GM19043 (cell line): ENCODE results near the gene SLCO3A1.

Experiments
- ATAC-seq: cut with Tn5 transposase; IDR thresholded peaks from one replicate; pipeline ENCODE4 v1.9.1; 2021; ENCODE audit warnings: low read depth; ENCODE audit not compliant: unreplicated experiment

Gene SLCO3A1

DNA sequence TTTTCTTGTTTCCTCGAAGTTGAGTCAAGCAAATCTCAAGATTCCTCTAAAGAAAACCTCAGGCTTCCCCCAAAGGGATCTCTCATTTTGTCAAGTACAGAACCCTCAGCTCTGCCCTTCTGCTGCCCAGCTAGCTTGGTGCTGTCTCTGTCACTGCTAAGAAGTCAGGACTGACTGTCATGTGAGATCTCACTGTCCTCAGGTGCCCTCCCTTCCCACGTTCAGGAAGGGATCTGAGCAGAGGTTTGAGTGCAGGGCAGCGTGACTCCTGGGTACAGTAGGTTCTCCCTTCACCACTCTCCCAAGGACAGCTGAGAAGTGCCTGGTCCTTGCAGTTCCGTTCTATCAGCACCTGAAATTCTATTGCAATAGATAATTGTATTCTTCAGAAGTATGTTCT is 229.7 kb downstream of the SLCO3A1 start:
- no peak for ATAC-seq

- ATAC-seq, result no peak
These were observed 233.7 kb downstream of the SLCO3A1 start for GRCh38 chr15:92087211-92087610.

DNA sequence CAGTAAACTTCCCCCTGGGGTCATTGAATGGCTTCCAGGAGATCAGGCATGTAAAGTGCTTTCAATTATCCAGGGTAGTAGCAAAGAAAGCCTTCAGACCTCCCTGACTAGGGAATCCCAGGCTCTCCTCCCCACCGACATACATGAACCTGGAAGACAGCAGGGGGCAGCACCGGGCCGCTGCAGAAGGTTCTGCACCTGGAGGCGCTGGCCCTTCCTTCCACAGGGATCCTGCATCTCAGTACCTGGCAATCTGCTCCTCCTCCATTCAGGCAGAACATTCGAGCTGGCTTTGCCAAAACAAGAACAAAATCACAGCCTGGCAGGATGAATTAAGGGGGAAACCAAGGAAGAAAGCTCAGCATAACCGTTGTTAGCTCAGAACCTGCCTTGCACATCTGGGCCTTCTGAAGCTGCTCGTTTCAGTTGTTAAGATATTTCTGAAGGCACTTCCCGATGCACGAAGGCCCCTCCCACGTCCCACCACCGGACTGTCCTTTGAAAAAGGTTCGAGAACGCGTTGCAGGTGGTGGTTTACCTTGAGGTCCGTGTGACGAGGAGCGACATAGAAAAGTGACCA is 237.7 kb downstream of the SLCO3A1 start:
- no peak for ATAC-seq

- no peak for ATAC-seq
These were observed 239.0 kb downstream of the SLCO3A1 start for GRCh38 chr15:92092289-92093105.

DNA sequence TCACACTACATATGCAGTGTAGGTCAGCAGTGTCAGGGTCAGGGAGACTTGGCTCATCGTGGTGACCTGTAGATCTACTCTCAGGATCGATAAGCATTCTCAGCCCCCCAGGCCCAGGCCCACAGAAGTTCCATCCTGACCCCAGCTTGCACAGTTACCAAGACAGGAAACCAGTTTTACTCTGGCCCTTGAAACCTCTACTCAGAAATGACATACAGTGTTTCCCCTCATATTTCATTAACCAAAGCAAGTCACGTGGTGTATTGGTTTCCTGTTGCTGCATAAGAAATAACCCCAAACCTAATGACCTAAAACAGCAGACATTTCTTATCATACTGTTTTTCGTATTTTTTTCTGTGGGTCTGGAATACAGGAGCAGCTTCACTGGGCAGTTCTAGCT is 242.2 kb downstream of the SLCO3A1 start:
- peak; percentile 57 for ATAC-seq

- ATAC-seq, result peak; percentile 55
These were observed 244.1 kb downstream of the SLCO3A1 start for GRCh38 chr15:92097474-92098178.

GRCh38 chr15:92098869-92099268 is 245.4 kb downstream of the SLCO3A1 start:
- ATAC-seq, result no peak

DNA sequence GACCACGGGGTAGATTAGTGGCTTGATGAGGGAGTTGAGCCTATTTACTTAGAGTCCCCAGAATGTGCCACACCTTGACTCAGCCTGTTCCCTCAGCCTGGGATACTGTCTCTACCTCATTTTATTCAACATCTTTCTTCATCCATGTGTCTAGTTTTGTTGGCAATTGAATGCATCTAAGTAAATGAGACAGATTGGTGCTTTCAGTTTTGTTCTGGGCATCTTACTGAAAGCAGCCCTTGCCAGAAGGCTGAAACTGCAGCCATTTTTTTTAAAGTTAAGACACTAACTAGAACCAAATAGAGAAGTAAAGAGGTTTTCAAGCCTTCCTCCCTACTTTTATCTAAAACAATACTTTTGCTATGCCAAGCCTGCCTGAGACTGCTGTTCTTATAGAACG is 246.8 kb downstream of the SLCO3A1 start:
- ATAC-seq, result no peak

- ATAC-seq, result no peak
These were observed 247.2 kb downstream of the SLCO3A1 start for GRCh38 chr15:92100751-92101150.

DNA sequence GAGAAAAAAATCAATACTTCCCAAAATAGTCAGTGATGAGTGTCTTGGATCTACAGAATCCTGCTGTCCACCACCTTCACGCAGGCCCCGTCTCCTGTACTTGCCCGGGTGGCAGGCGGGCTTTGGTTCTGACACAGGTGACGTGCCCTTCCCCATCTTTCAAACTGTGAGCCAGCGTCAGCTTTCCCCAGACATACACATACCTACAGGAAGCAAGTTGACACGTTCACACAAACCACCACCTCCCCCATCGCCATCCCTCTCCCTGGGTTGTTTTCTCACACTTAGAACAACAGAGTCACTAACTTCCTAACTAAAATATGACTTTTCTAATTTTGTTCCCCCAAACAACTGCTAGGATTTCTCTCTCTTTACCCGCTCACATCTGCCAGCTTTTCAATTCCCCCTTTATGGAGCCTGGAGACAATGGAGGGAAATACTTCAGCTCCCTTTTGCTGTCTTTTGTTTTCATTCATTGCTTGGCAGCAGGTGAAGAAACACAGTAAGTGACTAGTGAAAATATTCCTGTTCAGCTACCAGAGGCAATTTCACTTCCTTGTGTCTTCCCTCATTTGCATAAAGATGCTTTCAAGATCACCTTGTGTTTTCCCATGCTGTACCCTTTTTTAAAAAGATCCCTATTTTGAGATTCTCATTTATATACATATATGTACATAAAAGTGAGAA is 248.3 kb downstream of the SLCO3A1 start:
- peak; percentile 58 for ATAC-seq

DNA sequence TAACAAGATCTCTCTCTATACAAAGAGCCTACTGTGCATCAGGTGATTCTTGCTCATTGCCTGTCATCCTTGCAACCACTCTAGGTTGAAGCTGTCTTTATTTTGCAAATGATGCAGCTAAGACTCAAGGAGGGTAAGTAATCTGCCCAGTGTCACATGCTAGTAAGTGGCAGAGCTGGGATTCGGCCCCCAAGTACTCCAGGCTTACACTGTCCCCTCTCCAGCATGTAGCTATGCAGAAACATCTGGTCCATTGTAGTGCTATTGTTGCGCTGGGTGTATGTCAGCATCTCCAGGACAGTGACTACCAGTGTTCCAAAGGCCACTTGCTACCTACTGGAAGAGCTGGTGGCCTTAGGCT is 248.9 kb downstream of the SLCO3A1 start:
- peak; percentile 26 for ATAC-seq

GRCh38 chr15:92104072-92104471 is 250.6 kb downstream of the SLCO3A1 start:
- ATAC-seq, result no peak

- ATAC-seq, result no peak
These were observed 252.1 kb downstream of the SLCO3A1 start for GRCh38 chr15:92105611-92106010.

- no peak for ATAC-seq
These were observed 254.0 kb downstream of the SLCO3A1 start for GRCh38 chr15:92107510-92107909.

DNA sequence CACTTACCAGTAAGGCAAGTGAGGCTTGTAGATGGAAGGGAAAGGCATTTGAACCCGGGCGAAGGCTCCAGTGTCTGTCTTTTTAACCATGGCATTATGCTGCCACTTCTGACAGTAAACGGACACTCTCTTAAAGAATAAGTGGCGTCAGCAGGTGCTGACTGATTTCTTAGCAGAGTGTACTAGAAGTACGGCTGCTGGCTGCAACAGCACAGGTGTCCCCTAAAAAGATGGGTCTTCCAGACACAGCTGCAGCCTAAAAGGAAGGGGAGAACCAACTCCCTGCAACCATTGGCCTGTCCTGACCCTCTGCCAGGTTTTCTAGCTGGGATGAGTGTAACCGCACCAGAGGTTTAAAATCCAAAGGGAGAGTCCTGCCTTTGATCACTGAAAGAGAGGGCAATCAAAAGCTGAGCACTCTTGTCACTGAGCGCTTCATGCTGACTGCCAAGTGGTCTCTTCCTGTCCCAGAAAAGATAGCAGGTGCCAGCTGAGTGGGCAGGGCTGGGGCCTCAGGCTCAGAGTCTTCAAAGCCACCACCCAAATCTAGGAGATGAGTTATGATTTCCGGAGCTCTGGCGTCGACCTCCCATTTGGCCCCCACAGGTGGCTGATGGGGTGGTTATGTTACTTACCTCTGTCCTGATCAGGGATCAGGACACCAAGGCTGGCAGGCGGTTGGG is 255.8 kb downstream of the SLCO3A1 start:
- ATAC-seq, result no peak

DNA sequence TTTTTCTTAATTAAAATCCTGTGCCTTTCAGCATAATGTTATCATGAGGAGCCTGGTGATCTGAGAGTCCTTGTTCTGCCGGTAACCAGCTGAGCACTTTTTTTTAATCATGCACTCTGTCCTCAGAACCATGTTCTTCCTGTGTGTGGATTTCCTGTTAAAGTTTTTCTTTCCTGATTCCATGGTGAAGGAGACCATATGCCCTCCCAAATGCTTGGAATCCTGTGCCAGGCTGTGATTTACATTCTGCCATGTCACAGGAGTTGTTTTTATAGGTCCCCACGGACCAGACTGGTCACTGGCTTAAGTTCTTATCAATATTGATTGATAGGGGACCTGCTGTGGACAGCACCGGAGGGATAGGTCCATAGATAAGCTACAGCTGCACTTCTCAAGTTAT is 257.8 kb downstream of the SLCO3A1 start:
- no peak for ATAC-seq

DNA sequence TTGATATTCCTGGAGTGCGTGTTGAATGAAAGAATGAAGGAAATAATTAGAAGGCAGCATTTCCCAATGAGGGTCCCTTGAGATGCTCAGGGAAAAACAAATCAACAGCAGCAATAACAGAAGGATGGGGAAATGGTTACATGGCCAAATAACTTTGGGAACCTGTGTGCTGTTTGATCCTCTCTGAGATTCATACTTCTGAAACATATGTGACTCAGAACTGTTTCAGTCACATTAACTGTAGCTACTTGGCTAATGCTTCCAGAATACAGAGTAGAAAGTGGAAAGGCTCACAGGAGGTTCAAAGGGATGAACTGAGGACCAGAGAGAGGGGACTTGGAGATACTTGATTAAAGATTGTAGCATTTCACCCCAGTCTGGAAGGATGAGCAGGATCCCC is 258.2 kb downstream of the SLCO3A1 start:
- ATAC-seq, result no peak

- ATAC-seq, result no peak
These were observed 258.7 kb downstream of the SLCO3A1 start for GRCh38 chr15:92112180-92112579.

- no peak for ATAC-seq
These were observed 259.2 kb downstream of the SLCO3A1 start for GRCh38 chr15:92112711-92113110.

DNA sequence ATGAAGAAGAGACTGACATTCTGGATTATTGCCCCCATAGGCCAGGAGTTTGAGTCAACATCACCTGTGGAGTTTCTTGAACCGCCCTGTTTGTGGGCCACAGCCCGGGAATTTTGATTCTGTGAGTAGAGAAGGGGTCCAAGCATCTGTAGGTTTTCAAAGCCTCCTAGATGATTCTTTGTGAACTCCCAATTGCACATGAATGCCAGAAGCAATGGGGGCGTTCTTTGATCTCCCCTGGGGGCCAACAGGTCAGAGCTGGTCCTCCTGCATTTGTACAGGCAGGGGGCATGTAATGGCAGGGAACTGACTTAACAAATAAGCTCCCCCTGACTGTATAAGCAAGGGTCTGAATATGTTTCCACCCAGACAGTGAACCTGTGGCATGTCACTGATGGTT is 260.3 kb downstream of the SLCO3A1 start:
- no peak for ATAC-seq

- no peak for ATAC-seq
These were observed 262.3 kb downstream of the SLCO3A1 start for GRCh38 chr15:92115834-92116233.
